AG04449 (cell line): Measurements from ENCODE around the gene ZNF763.
"Not testable (repeated sequence)": the region's sequence is repeated elsewhere in the genome, so short reads cannot be mapped to it uniquely, and the experiment has no call there.

ENCODE experiments used
- CTCF ChIA-PET: fragments of 350-600 bp; formaldehyde crosslinking; extraction: SDS; loops from one replicate; lab custom pipeline; 2021; ENCODE audit warnings: antibody characterized with exemption; lab: Yijun Ruan, JAX
- POLR2A ChIA-PET: fragments of 400-600, 350-600 bp; formaldehyde crosslinking; extraction: SDS; loops from one replicate; lab custom pipeline; 2020; ENCODE audit warnings: antibody characterized with exemption, inconsistent platforms; lab: Yijun Ruan, JAX
- DNase-seq: peaks from one replicate; pipeline ENCODE4 v3.0.0-alpha.2; 2010; ENCODE audit warnings: low read depth, low spot score
- H3K4me3 ChIP-seq: 2 replicates; pipeline ENCODE4 v1.5.1; 2011; ENCODE audit warnings: low read depth, mild to moderate bottlenecking, control low read depth, low read length
- CTCF ChIP-seq: IDR thresholded peaks from one replicate; pipeline ENCODE4 v1.5.1; 2011; ENCODE audit warnings: mild to moderate bottlenecking, moderate library complexity, low read length, control low read depth, inconsistent platforms; ENCODE audit not compliant: insufficient read depth; ENCODE audit errors: missing control alignments

Gene ZNF763

GRCh38 chr19:11931513-11931912 lies 33.3 kb upstream of the ZNF763 start:
- DNase-seq = no peak
- no peak for TF ChIP-seq CTCF
- H3K4me3 ChIP-seq = no peak overlapping the region
- ChIA-PET CTCF (interaction anchor here (1.0 kb wide), 1 partner anchor 8 kb away, joined by 3 read pairs; no protein-coding TSS in a partner anchor), POLR2A (no interaction called here)

- CTCF ChIA-PET, POLR2A ChIA-PET, DNase-seq, H3K4me3 ChIP-seq: not testable (repeated sequence)
Observed at GRCh38 chr19:11935829-11936228, 29.0 kb upstream of the ZNF763 start.

- DNase-seq, H3K4me3 ChIP-seq, POLR2A ChIA-PET: not testable (repeated sequence)
- CTCF ChIA-PET = interaction anchor here (1.5 kb wide), 1 partner anchor 14 kb away, joined by 3 read pairs; no protein-coding TSS in a partner anchor
Observed at GRCh38 chr19:11938383-11938782, 26.5 kb upstream of the ZNF763 start.

- POLR2A ChIA-PET, DNase-seq, H3K4me3 ChIP-seq, CTCF ChIA-PET: not testable (repeated sequence)
Observed at GRCh38 chr19:11941361-11941887, 23.4 kb upstream of the ZNF763 start.

GRCh38 chr19:11942008-11942842 lies 22.6 kb upstream of the ZNF763 start:
- POLR2A ChIA-PET = no interaction called here
- H3K4me3 ChIP-seq = no peak overlapping the region
- no peak for TF ChIP-seq CTCF
- DNase-seq = no peak
- CTCF ChIA-PET = interaction anchor here (1.0 to 5.5 kb wide), 2 partner anchors 19 to 23 kb away, joined by 3 to 31 read pairs; partner anchors contain the start of genes ZNF700 and ZNF763

- CTCF ChIA-PET = interaction anchor here (0.6 to 5.5 kb wide), 4 partner anchors 20 to 117 kb away, joined by 3 to 31 read pairs (median 4); partner anchors contain the start of genes ZNF700 and ZNF763
- POLR2A ChIA-PET = no interaction called here
- H3K4me3 ChIP-seq = no peak overlapping the region
- DNase-seq = no peak
- no peak for TF ChIP-seq CTCF
Observed at GRCh38 chr19:11942843-11943108, 22.1 kb upstream of the ZNF763 start.

- ChIA-PET POLR2A (no interaction called here), CTCF (interaction anchor here (1.3 to 5.5 kb wide), 4 partner anchors 18 to 147 kb away, joined by 3 to 31 read pairs (median 10); partner anchors contain the start of gene ZNF700)
- TF ChIP-seq CTCF = no peak
- no peak overlapping the region for H3K4me3 ChIP-seq
- DNase-seq = no peak
Observed at GRCh38 chr19:11944656-11945055, 20.2 kb upstream of the ZNF763 start.
